ENCODE data around the gene DSCAML1.

The DSCAML1 gene

GRCh38 chr11:117686711-117687110, 110.3 kb downstream of the DSCAML1 start:
- no peak for DNase-seq

DNA sequence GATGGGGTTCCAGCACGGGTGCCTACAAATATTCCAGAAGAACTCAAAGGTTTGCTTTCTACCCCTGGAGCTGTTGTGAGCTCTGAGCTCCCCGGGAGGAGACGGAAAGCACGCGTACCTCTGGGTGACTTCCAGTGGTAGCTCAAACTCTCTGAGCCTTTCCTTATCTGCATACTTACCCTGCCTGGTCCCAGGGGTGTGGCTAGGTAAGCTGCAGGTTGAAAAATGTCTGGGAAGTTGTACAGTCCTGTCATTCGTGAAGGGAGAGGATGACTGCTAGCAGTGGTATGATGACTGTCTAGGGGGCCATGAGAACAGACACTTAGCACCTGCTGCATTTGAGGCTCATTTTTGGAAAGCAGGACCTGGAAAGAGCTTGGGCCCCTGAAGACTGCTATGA, 111.5 kb downstream of the DSCAML1 start:
- no peak for DNase-seq

GRCh38 chr11:117684731-117685130, 112.3 kb downstream of the DSCAML1 start:
- no peak for DNase-seq

GRCh38 chr11:117684111-117684510, 112.9 kb downstream of the DSCAML1 start:
- DNase-seq = no peak

DNA sequence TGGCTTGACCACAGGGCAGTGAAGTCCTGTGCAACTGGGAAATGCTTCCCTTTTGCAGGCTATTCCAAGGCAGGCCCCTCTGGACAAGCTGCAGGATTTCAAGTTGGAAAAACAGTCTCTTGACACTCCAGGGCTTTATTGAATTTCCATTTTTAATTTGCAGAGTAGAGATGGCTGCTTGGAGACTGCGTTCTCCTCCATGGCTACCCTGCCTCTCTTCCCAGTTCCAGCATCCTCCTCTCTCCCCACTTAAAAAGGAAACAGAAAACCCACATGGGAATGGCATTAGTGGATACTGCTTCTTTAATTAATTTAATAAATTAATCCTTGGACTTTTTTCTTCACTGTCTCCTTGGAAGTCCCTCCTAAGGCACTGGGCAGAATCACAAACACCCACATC, 115.6 kb downstream of the DSCAML1 start:
- DNase-seq = no peak

- no peak for DNase-seq
Measured at GRCh38 chr11:117679461-117679860, 117.6 kb downstream of the DSCAML1 start.

DNA sequence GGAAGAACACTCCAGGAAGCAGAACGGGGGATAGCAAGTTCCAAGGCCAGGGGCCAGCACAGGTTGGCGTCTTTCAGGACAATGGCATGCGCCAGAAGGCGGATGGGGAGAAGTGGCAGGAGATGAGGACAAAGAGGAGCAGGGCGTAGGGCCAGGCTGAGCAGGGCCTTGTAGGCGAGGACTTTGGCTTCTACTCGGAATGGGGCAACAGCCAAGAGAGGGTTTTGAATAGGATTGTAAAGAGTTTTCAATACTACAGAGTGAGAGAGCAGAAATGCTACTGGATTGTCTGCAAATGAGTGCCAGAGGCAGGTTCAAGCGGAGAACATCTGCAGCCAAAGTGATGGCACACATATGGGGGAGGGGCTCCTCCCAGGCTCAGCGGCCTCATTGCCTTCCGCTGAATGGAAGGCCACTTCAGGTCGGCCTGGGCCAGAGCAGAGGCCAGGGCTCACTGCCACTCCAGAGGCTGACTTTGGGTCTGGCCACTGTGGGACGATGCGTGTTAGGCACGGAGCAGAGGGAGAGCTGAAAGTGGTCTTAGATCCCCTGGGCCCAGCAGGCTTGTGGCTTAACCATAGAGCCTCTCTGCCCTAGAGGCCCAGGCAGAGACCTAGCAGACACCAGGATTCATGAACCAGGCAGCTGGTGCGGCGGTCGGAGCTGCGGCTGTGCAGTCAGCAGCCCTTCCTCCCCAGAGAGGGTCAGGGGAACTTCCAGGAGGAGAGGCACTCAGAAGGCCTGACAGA, 118.2 kb downstream of the DSCAML1 start:
- DNase-seq = no peak

DNA sequence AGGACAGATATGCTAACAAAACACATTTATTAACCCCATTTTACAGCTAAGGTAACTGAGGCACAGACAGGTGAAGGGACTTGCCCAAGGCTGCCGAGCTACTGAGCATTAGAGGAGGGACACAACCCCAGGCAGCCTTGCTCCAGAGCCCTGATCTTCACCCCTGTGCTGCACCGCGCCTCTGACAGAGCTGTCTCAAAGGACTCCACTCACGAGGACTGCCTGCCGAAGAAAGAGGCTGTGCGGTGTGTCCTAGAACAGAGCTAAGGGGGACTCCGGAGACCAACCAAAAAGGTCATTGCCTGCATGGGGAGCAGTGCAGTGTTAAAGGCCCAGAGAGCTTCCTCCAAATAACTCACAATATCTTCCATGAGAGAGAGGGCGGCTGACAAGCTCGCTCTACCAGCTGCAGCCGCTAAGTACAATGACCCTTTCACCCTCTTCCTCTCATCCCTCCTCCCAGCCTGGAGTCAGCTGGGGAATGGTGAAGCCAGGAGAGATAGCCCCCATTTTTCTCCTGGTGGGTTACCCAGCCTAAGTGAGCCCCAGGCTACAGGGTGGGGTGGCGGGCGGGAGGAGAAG, 119.2 kb downstream of the DSCAML1 start:
- DNase-seq = no peak

DNA sequence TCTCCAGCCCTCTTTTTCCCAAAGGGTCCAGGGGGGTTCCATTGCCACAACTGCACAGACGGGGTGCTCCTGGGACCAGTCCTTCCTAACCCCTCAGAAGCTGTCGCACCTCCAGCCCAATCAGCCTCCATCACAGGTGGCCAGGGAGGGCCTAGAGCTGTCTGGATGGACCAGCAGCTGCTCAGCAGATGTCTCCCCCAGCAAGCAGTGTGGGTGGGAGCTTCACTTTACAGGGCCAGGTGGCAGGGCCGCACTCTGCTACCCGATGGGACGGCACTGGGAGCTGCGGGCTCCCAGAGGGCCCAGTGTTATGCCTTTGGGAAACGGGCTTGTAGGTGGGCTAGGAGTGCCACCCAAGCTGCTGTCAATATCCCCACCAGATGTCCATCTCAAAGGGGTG, 120.5 kb downstream of the DSCAML1 start:
- DNase-seq = no peak

- no peak for DNase-seq
Measured at GRCh38 chr11:117673602-117674001, 123.4 kb downstream of the DSCAML1 start.

- DNase-seq = no peak
Measured at GRCh38 chr11:117671370-117671769, 125.6 kb downstream of the DSCAML1 start.

DNA sequence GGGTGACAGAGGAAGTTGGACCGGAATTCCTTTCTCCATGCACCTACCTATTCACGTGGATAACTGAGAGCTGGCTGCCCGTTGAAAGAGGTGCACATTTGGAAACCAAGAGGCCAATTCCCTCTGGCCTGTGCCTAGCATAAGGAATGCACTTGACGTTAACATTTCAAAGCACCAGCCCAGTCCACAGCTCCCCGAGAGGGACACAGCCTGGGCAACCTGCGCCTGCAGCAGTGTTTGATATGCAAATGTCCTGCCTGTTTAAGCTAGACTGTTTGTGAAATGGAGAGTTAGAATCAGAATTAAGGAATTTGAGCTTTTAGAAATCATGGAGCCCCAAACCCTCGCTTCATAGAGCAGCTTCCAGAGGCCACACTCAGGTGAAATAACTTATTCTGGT, 126.1 kb downstream of the DSCAML1 start:
- DNase-seq = no peak

GRCh38 chr11:117670443-117670842, 126.6 kb downstream of the DSCAML1 start:
- DNase-seq = peak; percentile 40

DNA sequence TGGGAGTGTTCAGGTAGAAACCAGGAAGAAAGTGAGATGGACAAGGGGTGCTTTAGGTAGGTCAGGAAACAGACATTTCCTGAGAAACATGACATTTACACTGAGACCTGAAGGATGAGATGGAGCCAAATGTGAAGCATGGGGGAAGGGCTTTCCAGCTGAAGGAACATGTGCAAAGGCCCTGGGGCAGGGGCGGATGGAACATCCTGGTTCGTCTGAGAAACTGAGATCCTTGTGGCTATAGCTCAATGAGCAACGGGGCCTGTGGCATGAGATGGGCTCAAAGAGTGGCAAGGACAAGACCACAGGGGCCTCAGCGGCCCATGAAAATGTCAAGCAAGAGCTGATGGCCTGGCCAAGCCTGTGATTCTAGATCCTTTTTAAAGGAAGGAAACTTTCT, 127.4 kb downstream of the DSCAML1 start:
- DNase-seq = no peak

DNA sequence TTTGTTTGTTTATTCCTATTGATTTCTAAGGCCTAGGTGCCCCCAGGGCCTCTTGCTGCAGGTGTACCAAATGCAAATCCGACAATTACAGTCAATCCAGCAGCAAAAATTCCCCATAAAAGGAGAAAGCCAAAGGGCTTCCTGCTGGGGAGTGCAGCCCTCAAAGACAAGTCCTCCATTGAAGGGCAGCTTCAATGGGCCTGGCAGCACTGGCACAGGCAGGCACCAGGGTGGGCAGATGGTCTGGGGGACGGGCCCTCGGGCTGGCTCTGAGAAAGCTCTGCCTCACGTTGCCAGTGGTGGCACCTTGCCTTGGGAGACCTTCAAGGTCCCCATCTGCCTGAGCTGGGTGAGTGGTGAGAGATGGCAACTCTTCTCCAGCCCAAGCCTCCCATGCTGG, 128.0 kb downstream of the DSCAML1 start:
- peak; percentile 78 for DNase-seq

DNA sequence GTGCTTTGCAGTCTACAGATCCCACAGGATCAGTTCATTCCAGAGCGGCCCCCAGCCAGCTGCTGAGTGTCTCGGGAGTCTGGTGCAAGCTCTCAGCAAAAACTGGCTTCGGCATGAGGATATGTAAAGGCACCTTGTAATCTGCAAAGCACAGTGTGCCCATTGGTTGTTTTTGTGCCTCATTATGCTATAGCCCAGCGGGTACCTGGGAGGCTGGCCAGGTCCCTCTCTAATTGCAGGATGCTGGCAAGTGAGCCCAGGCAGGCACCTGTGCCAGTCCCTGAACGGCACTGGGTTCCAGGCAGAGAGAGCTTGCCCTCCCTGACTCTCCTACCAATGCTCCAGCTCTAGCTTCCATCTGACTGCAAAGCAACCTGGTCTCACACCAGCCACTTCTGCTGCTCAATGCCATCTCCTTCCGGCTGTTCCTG, 128.7 kb downstream of the DSCAML1 start:
- DNase-seq = peak; percentile 97

DNA sequence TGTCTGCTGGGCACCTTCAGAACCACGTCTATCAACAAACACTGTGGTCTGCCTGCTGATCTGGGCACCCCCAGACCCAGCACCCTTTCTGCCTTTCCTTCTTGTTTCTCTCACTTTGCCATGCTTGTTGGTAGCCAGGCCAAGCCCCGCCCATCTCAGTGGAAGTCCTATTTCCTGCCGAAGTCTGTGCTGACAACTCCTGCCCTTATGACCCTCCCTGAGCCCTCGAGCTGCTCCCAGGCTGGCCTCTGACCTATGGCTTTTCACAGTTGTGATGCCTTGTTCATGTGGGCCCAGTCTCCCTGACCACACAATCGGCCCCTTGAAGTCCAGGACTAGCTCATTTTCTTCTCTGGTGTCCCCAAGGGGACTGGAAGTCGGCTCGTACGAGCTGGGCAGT, 132.1 kb downstream of the DSCAML1 start:
- DNase-seq = no peak

GRCh38 chr11:117663821-117664220, 133.2 kb downstream of the DSCAML1 start:
- DNase-seq = no peak

DNA sequence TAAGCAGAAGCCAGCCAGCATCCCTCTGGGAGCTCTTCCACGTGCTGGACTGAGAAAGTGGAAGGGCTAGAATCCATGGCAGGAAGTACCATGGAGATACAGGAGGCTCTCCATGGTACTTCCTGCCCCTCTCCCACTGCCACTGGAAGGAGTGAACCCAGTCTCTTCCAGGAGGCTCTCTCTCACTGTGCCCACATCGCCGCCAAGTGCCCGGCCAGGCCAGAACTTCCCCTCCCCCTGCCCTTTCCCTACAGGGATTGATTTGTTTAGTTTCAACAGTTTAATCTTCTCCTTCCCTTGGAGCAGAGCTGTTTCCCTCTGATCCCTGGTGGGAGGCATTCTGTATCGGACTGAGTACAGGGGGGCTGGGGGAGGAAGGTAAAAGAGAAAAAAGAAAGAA, 133.6 kb downstream of the DSCAML1 start:
- no peak for DNase-seq

GRCh38 chr11:117662671-117663269, 134.2 kb downstream of the DSCAML1 start:
- no peak for DNase-seq

DNA sequence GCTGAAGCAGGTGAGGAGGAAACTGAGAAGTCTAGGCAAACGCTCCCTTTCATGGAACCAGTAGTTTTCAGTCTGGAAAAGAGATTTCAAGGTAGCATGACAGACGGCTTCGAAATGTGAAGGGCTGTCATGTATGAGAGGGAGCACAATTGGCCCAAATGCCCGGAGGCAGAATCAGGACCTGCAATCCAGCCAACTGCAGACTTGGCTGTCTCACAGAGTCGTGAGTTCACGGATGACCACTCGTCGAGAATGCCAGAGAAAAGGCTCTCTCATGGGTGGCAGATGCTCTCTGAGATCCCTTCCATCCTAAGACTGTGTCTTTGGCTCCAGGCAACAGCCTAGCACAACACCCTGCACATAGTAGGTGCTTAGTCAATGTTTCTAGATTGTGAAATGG, 134.8 kb downstream of the DSCAML1 start:
- DNase-seq = no peak

DNA sequence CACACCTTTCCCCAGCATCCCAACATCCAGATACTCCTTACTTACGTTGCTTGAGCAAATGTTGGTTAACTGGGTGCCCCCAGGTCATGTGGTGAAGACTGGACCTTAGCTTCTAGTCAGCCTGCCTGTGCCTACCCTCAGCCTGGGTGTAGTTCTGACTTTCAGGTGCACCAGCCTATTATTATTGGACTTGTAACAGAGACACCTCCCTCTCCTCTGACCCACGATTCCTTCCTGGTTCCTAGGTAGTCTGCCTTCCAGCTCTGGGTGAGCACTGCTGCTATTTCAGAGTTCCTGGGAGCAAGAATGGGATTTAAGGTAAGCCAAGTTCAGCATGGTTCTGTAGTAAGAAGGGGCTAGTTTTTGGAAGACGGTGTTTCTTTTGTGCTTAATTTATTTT, 138.2 kb downstream of the DSCAML1 start:
- no peak for DNase-seq

GRCh38 chr11:117657794-117658193, 139.2 kb downstream of the DSCAML1 start:
- DNase-seq = peak; percentile 30

All from NCI-H69 (cell line).